OCI-LY1 (cell line): ENCODE measurements around the gene SERINC5.

Source experiments
- H2AFZ ChIP-seq: fragments of 200-600 bp; sonication (generic), shearing (Covaris generic); 2 replicates; pipeline ENCODE4 v1.6.0; 2014; ENCODE audit warnings: antibody characterized with exemption, mild to moderate bottlenecking, low read length
- H3F3A ChIP-seq: fragments of 200-600 bp; sonication (generic), shearing (Covaris generic); 2 replicates; pipeline ENCODE4 v1.6.0; 2014; ENCODE audit warnings: mild to moderate bottlenecking, antibody characterized with exemption, low read length, moderate library complexity; ENCODE audit not compliant: insufficient read depth
- H3K27ac ChIP-seq: fragments of 200-600 bp; sonication (generic); 2 replicates; pipeline ENCODE4 v1.5.1; 2014; ENCODE audit warnings: low read length, mixed run types, mild to moderate bottlenecking, low read depth; ENCODE audit not compliant: poor library complexity, severe bottlenecking
- H3K27me3 ChIP-seq: fragments of 200-600 bp; sonication (generic); 2 replicates; pipeline ENCODE4 v1.6.0; 2014; ENCODE audit warnings: antibody characterized with exemption, mild to moderate bottlenecking, low read length, moderate library complexity; ENCODE audit not compliant: insufficient read depth
- H3K36me3 ChIP-seq: fragments of 200-600 bp; sonication (generic); 2 replicates; pipeline ENCODE4 v1.6.1; 2014; ENCODE audit warnings: mild to moderate bottlenecking, antibody characterized with exemption, low read length, moderate library complexity, mixed read lengths; ENCODE audit not compliant: insufficient read depth
- H3K4me1 ChIP-seq: fragments of 200-600 bp; sonication (generic); 2 replicates; pipeline ENCODE4 v1.5.1; 2014; ENCODE audit warnings: mild to moderate bottlenecking, low read length, moderate library complexity; ENCODE audit not compliant: insufficient read depth, severe bottlenecking
- H3K4me2 ChIP-seq: fragments of 200-600 bp; sonication (generic), shearing (Covaris generic); 2 replicates; pipeline ENCODE4 v1.6.1; 2014; ENCODE audit warnings: low read length
- H3K4me3 ChIP-seq: fragments of 200-600 bp; sonication (generic); 2 replicates; pipeline ENCODE4 v1.5.1; 2014; ENCODE audit warnings: low read length, low read depth, mild to moderate bottlenecking, mixed read lengths; ENCODE audit not compliant: poor library complexity, severe bottlenecking
- H3K79me2 ChIP-seq: fragments of 200-600 bp; shearing (Covaris generic); 2 replicates; pipeline ENCODE4 v1.6.1; 2016; ENCODE audit warnings: mixed run types, low read length, mixed read lengths; ENCODE audit not compliant: insufficient read depth
- H3K9ac ChIP-seq: fragments of 200-600 bp; sonication (generic), shearing (Covaris generic); 2 replicates; pipeline ENCODE4 v1.6.1; 2014; ENCODE audit warnings: mild to moderate bottlenecking, low read length, mixed read lengths
- H3K9me2 ChIP-seq: fragments of 200-600 bp; sonication (generic), shearing (Covaris generic); 2 replicates; pipeline ENCODE4 v1.6.1; 2014; ENCODE audit warnings: low read depth, mild to moderate bottlenecking, low read length, mixed read lengths
- H3K9me3 ChIP-seq: fragments of 200-600 bp; shearing (Covaris generic); 2 replicates; pipeline ENCODE4 v1.6.1; 2014; ENCODE audit warnings: low read length, mixed read lengths
- H4K20me1 ChIP-seq: fragments of 200-600 bp; sonication (generic), shearing (Covaris generic); 2 replicates; pipeline ENCODE4 v1.6.0; 2016; ENCODE audit warnings: mild to moderate bottlenecking, low read length; ENCODE audit not compliant: insufficient read depth
- CTCF ChIP-seq: fragments of 200-600 bp; sonication (generic), shearing (Covaris generic); IDR thresholded peaks from 2 replicates; pipeline ENCODE4 v1.5.1; 2017; ENCODE audit warnings: mild to moderate bottlenecking, antibody characterized with exemption, low read length, moderate library complexity, mixed read lengths
- EZH2 ChIP-seq: fragments of 200-600 bp; sonication (generic), shearing (Covaris generic); IDR thresholded peaks from 2 replicates; pipeline ENCODE4 v1.8.0; 2017; ENCODE audit warnings: borderline replicate concordance, mixed run types, mild to moderate bottlenecking, antibody characterized with exemption, low read length, moderate library complexity, mixed read lengths

Gene SERINC5

DNA sequence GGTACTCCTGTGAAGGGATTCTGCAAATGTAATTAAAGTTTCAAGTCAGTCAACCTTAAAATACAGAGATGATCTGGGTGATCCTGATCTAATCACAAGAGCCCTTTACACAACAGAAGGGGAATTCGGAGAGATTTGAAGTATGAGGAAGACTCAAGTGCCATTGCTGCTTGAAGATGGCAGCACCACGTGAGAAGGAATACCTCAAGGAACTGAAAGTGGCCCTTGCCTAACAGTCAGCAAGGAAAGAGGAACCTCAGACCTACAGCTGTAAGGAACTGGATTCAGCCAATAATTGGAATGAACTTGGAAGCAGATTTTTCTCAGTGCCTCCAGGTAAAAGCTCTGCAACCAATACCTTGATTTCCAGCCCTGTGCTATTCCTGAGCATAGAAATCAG, 133.3 kb downstream of the SERINC5 start:
- H3F3A ChIP-seq = no peaks in the 10 kb centered on the region

DNA sequence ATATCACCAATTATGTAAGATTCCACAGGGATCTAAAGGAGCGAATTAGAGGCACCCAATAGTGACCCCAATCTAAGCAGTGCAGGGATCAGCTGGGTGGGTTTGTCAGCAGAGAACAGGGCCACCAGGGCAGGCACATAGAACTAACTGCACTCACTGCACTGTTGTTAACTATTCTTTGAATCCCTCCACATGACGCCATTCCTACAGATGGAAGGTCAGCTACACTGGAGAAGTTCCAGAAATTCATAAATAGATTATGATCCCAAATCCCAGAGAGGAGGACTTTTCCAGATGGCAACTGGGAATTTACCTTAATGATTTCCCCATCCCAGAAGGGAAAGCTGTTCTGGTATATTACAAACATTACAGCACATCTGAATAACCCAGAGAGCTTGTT, 136.5 kb downstream of the SERINC5 start:
- peaks cover 4% of the 10 kb centered on the region; the same call in 1 of the 2 replicates for H3K9me3 ChIP-seq
- peaks cover 14% of the 10 kb centered on the region for H3K36me3 ChIP-seq
- no peaks in the 10 kb centered on the region for H3K9me2 ChIP-seq
- no peaks in the 10 kb centered on the region for H3F3A ChIP-seq
- no peak overlapping the region for H3K4me2 ChIP-seq
- H3K4me1 ChIP-seq = no peaks in the 10 kb centered on the region
- no peak overlapping the region for H3K4me3 ChIP-seq
- H3K79me2 ChIP-seq = no peaks in the 10 kb centered on the region
- H3K27me3 ChIP-seq = no peaks in the 10 kb centered on the region
- H2AFZ ChIP-seq = no peak overlapping the region
- H4K20me1 ChIP-seq = no peaks in the 10 kb centered on the region
- no peak overlapping the region for H3K9ac ChIP-seq
- H3K27ac ChIP-seq = no peak overlapping the region
- no peak for TF ChIP-seq EZH2
- no peak for TF ChIP-seq CTCF

More for the DNA sequence above, 133.3 kb downstream of the SERINC5 start:
- Histone ChIP-seq H3K9me3 (no peaks in the 10 kb centered on the region), H3K9ac (no peak overlapping the region), H3K27ac (no peak overlapping the region), H3K4me2 (no peak overlapping the region), H3K4me3 (no peak overlapping the region), H3K36me3 (peaks cover under 1% of the 10 kb centered on the region; the same call in 1 of the 2 replicates), H3K27me3 (no peaks in the 10 kb centered on the region), H3K4me1 (no peaks in the 10 kb centered on the region), H3K9me2 (no peaks in the 10 kb centered on the region), H2AFZ (no peak overlapping the region), H3K79me2 (no peaks in the 10 kb centered on the region), H4K20me1 (no peaks in the 10 kb centered on the region)
- TF ChIP-seq CTCF (no peak), EZH2 (no peak)

GRCh38 chr5:80117446-80117845, 138.4 kb downstream of the SERINC5 start:
- Histone ChIP-seq H3K9me2 (no peaks in the 10 kb centered on the region), H3K9me3 (peaks cover 7% of the 10 kb centered on the region; the same call in 1 of the 2 replicates), H3K4me2 (no peak overlapping the region), H3K36me3 (peaks cover 23% of the 10 kb centered on the region), H3K27ac (no peak overlapping the region), H3K27me3 (no peaks in the 10 kb centered on the region), H3F3A (no peaks in the 10 kb centered on the region), H4K20me1 (no peaks in the 10 kb centered on the region), H3K4me3 (no peak overlapping the region), H3K4me1 (no peaks in the 10 kb centered on the region), H3K9ac (no peak overlapping the region), H2AFZ (no peak overlapping the region), H3K79me2 (no peaks in the 10 kb centered on the region)
- TF ChIP-seq CTCF (no peak), EZH2 (no peak)
